HepG2 (cell line): ENCODE results near the gene PNRC1. TPM values are rescaled to one million over a fixed set of nuclear protein-coding genes. Genes with fewer than 3 reads are reported as not detected.

Source experiments
- ATAC-seq: fragments of 200-7000 bp; cut with Tn5 transposase; 3 replicates; pipeline ENCODE4 v1.9.1; 2020; ENCODE audit warnings: mild to moderate bottlenecking, moderate library complexity
- BruUV-seq: library from RNA; stranded (reverse); fragments of 400-500 nt; replicated peaks from 2 replicates; lab custom pipeline; 2021; lab: Mats Ljungman, UMichigan
- CTCF ChIA-PET: fragments of 300-600 bp; formaldehyde crosslinking; extraction: SDS; loops from one replicate; lab custom pipeline; 2021; ENCODE audit warnings: low total read pairs, inconsistent platforms, low intra/inter-chr PET ratio; lab: Yijun Ruan, JAX
- POLR2A ChIA-PET: fragments of 350-600 bp; sonication (Branson Sonifier 250); formaldehyde crosslinking; loops from one replicate; lab custom pipeline; 2020; ENCODE audit warnings: antibody characterized with exemption, inconsistent platforms; lab: Yijun Ruan, JAX
- DNase-seq: peaks from one replicate; pipeline ENCODE4 v3.0.0-alpha.2; 2015; ENCODE audit warnings: low spot score
- FAIRE-seq: peaks from 3 replicates; lab custom pipeline; 2011; peaks lifted over from hg19 to GRCh38; lab: Jason Lieb, UNC
- H2AFZ ChIP-seq: one replicate; pipeline ENCODE4 v1.6.1; 2011; ENCODE audit warnings: low read length, inconsistent platforms
- H3K27ac ChIP-seq: fragments of 300-600 bp; 3 replicates; pipeline ENCODE4 v1.8.0; 2011; ENCODE audit warnings: mixed run types, mild to moderate bottlenecking, mixed read lengths, low read length, inconsistent platforms; ENCODE audit not compliant: insufficient read depth; ENCODE audit errors: extremely low read length
- H3K27me3 ChIP-seq, 2 experiments: fragments of 200-600 bp in 1 of 2; 2 replicates in 1 of 2; 3 replicates in 1 of 2; pipeline versions ENCODE4 v1.6.0 to v1.8.0; 2011; ENCODE audit warnings: low read length in 2 of 2, mild to moderate bottlenecking in 2 of 2, moderate library complexity in 2 of 2, inconsistent platforms in 1 of 2; ENCODE audit not compliant: insufficient read depth in 2 of 2, control insufficient read depth in 1 of 2
- H3K36me3 ChIP-seq, 2 experiments: fragments of 200-600 bp in 1 of 2; replicated peaks in 1 of 2; 2 replicates in 1 of 2; 3 replicates in 1 of 2; pipeline versions ENCODE4 v1.5.1 to v1.8.0; 2011; ENCODE audit warnings: low read length in 2 of 2, inconsistent platforms in 1 of 2; ENCODE audit not compliant: insufficient read depth in 2 of 2, control insufficient read depth in 1 of 2
- H3K4me1 ChIP-seq: 2 replicates; pipeline ENCODE4 v1.5.1; 2012; ENCODE audit warnings: low read length, inconsistent platforms; ENCODE audit not compliant: insufficient read depth
- H3K4me2 ChIP-seq: 2 replicates; pipeline ENCODE4 v1.6.0; 2011; ENCODE audit warnings: low read depth, low read length, inconsistent platforms
- H3K4me3 ChIP-seq, 3 experiments: fragments of 200-600 bp in 1 of 3; sonication (generic), shearing (Covaris generic) in 1 of 3; replicated peaks in 1 of 3; 2 replicates each; pipeline ENCODE4 v1.5.1; 2011 to 2016; ENCODE audit warnings: low read length in 3 of 3, inconsistent platforms in 2 of 3, low read depth in 2 of 3, mild to moderate bottlenecking in 2 of 3, control low read depth in 1 of 3, mixed read lengths in 1 of 3; ENCODE audit not compliant: insufficient read depth in 1 of 3
- H3K79me2 ChIP-seq: one replicate; pipeline ENCODE4 v1.6.1; 2011; ENCODE audit warnings: low read length, inconsistent platforms; ENCODE audit not compliant: insufficient read depth
- H3K9ac ChIP-seq: 2 replicates; pipeline ENCODE4 v1.6.0; 2011; ENCODE audit warnings: mild to moderate bottlenecking, low read depth, low read length, inconsistent platforms; ENCODE audit not compliant: insufficient read depth
- H3K9me3 ChIP-seq: 2 replicates; pipeline ENCODE4 v1.5.1; 2012; ENCODE audit warnings: mild to moderate bottlenecking, low read length
- H4K20me1 ChIP-seq: 2 replicates; pipeline ENCODE4 v1.6.0; 2011; ENCODE audit warnings: inconsistent platforms, mild to moderate bottlenecking, low read length, moderate library complexity; ENCODE audit not compliant: insufficient read depth
- ARID2 ChIP-seq: sonication (generic); formaldehyde crosslinking; IDR thresholded peaks from 2 replicates; pipeline ENCODE4 v1.8.1; 2022; ENCODE audit warnings: mild to moderate bottlenecking, missing genetic modification reagents, borderline replicate concordance
- ARNTL ChIP-seq: sonication (generic); formaldehyde crosslinking; IDR thresholded peaks from 2 replicates; pipeline ENCODE4 v1.4.0; 2020; ENCODE audit warnings: mild to moderate bottlenecking, missing genetic modification reagents
- CBX2 ChIP-seq, 2 experiments: fragments of 200-600 bp in 1 of 2; sonication (generic); formaldehyde crosslinking in 1 of 2; IDR thresholded peaks; 2 replicates each; pipeline versions ENCODE4 v1.7.0 to v1.8.1; 2018 to 2022; ENCODE audit warnings: low read depth in 2 of 2, low read length in 1 of 2, mild to moderate bottlenecking in 1 of 2, missing genetic modification reagents in 1 of 2
- KDM4B ChIP-seq: sonication (generic); formaldehyde crosslinking; IDR thresholded peaks from 2 replicates; pipeline ENCODE4 v1.4.0; 2020; ENCODE audit warnings: missing genetic modification reagents
- KMT2A ChIP-seq: sonication (generic); formaldehyde crosslinking; IDR thresholded peaks from 2 replicates; pipeline ENCODE4 v1.4.0; 2020; ENCODE audit warnings: missing genetic modification reagents
- NCOR1 ChIP-seq: fragments of 200-600 bp; sonication (generic); IDR thresholded peaks from 2 replicates; pipeline ENCODE4 v1.7.0; 2017; ENCODE audit warnings: antibody characterized with exemption, low read length, borderline replicate concordance
- NFKB2 ChIP-seq: sonication (generic); formaldehyde crosslinking; IDR thresholded peaks from 2 replicates; pipeline ENCODE4 v1.4.0; 2020; ENCODE audit warnings: missing genetic modification reagents, borderline replicate concordance
- SMARCC2 ChIP-seq: fragments of 450-650 bp; IDR thresholded peaks from 2 replicates; pipeline ENCODE4 v1.6.1; 2017; ENCODE audit warnings: antibody characterized with exemption, mild to moderate bottlenecking
- SP4 ChIP-seq: sonication (generic); formaldehyde crosslinking; IDR thresholded peaks from 2 replicates; pipeline ENCODE4 v1.8.1; 2023; ENCODE audit warnings: mild to moderate bottlenecking, missing genetic modification reagents
- XRCC5 ChIP-seq: fragments of 200-400 bp; formaldehyde crosslinking; optimal IDR thresholded peaks from 2 replicates; pipeline ENCODE3; 2017; ENCODE audit warnings: mild to moderate bottlenecking, low read length
- ZNF10 ChIP-seq: sonication (generic); formaldehyde crosslinking; IDR thresholded peaks from 2 replicates; pipeline ENCODE4 v1.4.0; 2020; ENCODE audit warnings: mild to moderate bottlenecking, low read depth, missing genetic modification reagents, borderline replicate concordance
- ZNF512 ChIP-seq: sonication (generic); formaldehyde crosslinking; IDR thresholded peaks from 2 replicates; pipeline ENCODE4 v1.4.0; 2020; ENCODE audit warnings: mild to moderate bottlenecking, missing genetic modification reagents
- ZNF674 ChIP-seq: sonication (generic); formaldehyde crosslinking; IDR thresholded peaks from 2 replicates; pipeline ENCODE4 v1.5.0; 2020; ENCODE audit warnings: low read depth, mild to moderate bottlenecking, missing genetic modification reagents
- ZSCAN21 ChIP-seq: sonication (generic); formaldehyde crosslinking; IDR thresholded peaks from 2 replicates; pipeline ENCODE4 v1.8.0; 2022; ENCODE audit warnings: mild to moderate bottlenecking, missing genetic modification reagents, moderate library complexity, borderline replicate concordance
- ZSCAN31 ChIP-seq: sonication (generic); formaldehyde crosslinking; IDR thresholded peaks from 2 replicates; pipeline ENCODE4 v1.5.0; 2020; ENCODE audit warnings: low read depth, mild to moderate bottlenecking, missing genetic modification reagents
- WGBS: methylation state at CpG from one replicate; pipeline ENCODE4 v1.1.6; 2017; ENCODE audit warnings: low lambda C conversion rate; 5-methylcytosine and 5-hydroxymethylcytosine counted together
- in situ Hi-C: cut with HindIII; loops from 2 replicates; pipeline ENCODE4 v1.10.0; 2017; ENCODE audit warnings: low pct_unique_long_range_greater_than_20kb; ENCODE audit not compliant: extremely low pct_ligation_motif_present
- intact Hi-C: fragments of 100-400 bp; cut with micrococcal nuclease; formaldehyde crosslinking; loops from one replicate; pipeline ENCODE4 v1.10.0; 2022; ENCODE audit not compliant: unreplicated experiment
- polyA plus RNA-seq, 8 experiments: library from polyadenylated mRNA; depleted of rRNA in 3 of 8; stranded (reverse) in 7 of 8; unstranded in 1 of 8; fragments of >200 nt; fragmentation: Illumina TruSeq in 4 of 8; extraction: Trizol in 4 of 8; gene quantifications; 2 replicates each; pipeline versions ENCODE4 v1.2.1 to v1.2.3, GENCODE V29; 2011 to 2016; ENCODE audit warnings: low read depth in 4 of 8, missing spikeins in 1 of 8, mixed read lengths in 1 of 8; ENCODE audit not compliant: insufficient read depth in 1 of 8
- total RNA-seq, 5 experiments: library from RNA; depleted of rRNA; stranded (reverse); fragments of >200 nt; fragmentation: Illumina TruSeq; extraction: Trizol; gene quantifications; 2 replicates each; pipeline ENCODE4 v1.2.3, GENCODE V29; 2016; ENCODE audit warnings: low read depth in 1 of 5
- TF ChIP-seq, protein P1 (sequence below): sonication (generic); formaldehyde crosslinking; IDR thresholded peaks from one replicate; pipeline ENCODE4 v1.5.1; 2020; ENCODE audit warnings: mild to moderate bottlenecking, missing genetic modification reagents; ENCODE audit errors: not compliant biosample characterization

Gene PNRC1
- total and polyA plus RNA-seq, 2 of the 13 experiments (the other 11 are each of a cell fraction or from before 2014, with no cell fraction given), result 17.6 to 36.0 TPM

- POLR2A ChIA-PET, result interaction anchor here (2.6 kb wide), 1 partner anchor 29 kb away, joined by 15 read pairs; the partner anchor contains the start of gene PNRC1
- TF ChIP-seq NCOR1 (no peak), KMT2A (CRISPR knock-in tag) (no peak), ARID2 (no peak), ZNF674 (CRISPR knock-in tag) (no peak), ZSCAN31 (CRISPR knock-in tag) (no peak), ZNF512 (CRISPR knock-in tag) (no peak), SP4 (CRISPR knock-in tag) (no peak), ZNF10 (CRISPR knock-in tag) (no peak), XRCC5 (no peak), KDM4B (no peak), NFKB2 (CRISPR knock-in tag) (no peak), SMARCC2 (no peak), CBX2 (IDR thresholded peaks at IDR 0.05; ENCODE audit: low read depth, low read length) (no peak), CBX2 (CRISPR knock-in tag; IDR thresholded peaks at IDR 0.05; ENCODE audit: low read depth) (no peak), ARNTL (no peak), ZSCAN21 (CRISPR knock-in tag) (no peak)
- TF ChIP-seq, protein P1, sequence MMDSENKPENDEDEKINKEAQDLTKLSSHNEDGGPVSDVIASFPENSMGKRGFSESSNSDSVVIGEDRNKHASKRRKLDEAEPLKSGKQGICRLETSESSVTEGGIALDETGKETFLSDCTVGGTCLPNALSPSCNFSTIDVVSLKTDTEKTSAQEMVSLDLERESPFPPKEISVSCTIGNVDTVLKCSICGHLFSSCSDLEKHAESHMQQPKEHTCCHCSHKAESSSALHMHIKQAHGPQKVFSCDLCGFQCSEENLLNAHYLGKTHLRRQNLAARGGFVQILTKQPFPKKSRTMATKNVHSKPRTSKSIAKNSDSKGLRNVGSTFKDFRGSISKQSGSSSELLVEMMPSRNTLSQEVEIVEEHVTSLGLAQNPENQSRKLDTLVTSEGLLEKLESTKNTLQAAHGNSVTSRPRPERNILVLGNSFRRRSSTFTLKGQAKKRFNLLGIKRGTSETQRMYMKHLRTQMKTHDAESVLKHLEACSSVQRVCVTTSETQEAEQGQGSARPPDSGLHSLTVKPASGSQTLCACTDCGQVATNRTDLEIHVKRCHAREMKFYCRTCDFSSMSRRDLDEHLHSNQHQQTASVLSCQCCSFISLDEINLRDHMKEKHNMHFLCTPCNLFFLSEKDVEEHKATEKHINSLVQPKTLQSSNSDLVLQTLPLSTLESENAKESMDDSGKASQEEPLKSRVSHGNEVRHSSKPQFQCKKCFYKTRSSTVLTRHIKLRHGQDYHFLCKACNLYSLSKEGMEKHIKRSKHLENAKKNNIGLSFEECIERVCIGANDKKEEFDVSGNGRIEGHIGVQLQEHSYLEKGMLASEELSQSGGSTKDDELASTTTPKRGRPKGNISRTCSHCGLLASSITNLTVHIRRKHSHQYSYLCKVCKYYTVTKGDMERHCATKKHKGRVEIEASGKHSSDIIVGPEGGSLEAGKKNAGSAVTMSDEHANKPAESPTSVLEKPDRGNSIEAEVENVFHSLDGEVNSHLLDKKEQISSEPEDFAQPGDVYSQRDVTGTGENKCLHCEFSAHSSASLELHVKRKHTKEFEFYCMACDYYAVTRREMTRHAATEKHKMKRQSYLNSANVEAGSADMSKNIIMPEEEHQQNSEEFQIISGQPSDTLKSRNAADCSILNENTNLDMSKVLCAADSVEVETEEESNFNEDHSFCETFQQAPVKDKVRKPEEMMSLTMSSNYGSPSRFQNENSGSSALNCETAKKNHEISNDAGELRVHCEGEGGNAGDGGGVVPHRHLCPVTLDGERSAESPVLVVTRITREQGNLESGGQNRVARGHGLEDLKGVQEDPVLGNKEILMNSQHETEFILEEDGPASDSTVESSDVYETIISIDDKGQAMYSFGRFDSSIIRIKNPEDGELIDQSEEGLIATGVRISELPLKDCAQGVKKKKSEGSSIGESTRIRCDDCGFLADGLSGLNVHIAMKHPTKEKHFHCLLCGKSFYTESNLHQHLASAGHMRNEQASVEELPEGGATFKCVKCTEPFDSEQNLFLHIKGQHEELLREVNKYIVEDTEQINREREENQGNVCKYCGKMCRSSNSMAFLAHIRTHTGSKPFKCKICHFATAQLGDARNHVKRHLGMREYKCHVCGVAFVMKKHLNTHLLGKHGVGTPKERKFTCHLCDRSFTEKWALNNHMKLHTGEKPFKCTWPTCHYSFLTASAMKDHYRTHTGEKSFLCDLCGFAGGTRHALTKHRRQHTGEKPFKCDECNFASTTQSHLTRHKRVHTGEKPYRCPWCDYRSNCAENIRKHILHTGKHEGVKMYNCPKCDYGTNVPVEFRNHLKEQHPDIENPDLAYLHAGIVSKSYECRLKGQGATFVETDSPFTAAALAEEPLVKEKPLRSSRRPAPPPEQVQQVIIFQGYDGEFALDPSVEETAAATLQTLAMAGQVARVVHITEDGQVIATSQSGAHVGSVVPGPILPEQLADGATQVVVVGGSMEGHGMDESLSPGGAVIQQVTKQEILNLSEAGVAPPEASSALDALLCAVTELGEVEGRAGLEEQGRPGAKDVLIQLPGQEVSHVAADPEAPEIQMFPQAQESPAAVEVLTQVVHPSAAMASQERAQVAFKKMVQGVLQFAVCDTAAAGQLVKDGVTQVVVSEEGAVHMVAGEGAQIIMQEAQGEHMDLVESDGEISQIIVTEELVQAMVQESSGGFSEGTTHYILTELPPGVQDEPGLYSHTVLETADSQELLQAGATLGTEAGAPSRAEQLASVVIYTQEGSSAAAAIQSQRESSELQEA (CRISPR knock-in tag), result no peak
Observed at GRCh38 chr6:89051676-89052075, 28.9 kb upstream of the PNRC1 start.

More at GRCh38 chr6:89051676-89052075, 28.9 kb upstream of the PNRC1 start:
- Histone ChIP-seq H3K27me3 (0 out of 5 replicates have a peak, but pooled peaks cover 0 to 3% of the 10 kb centered on the region in 2 experiments), H3K9ac (no peak overlapping the region), H4K20me1 (no peaks in the 10 kb centered on the region), H3K27ac (no peak overlapping the region), H2AFZ (no peak overlapping the region), H3K9me3 (no peaks in the 10 kb centered on the region), H3K79me2 (no peaks in the 10 kb centered on the region), H3K4me3 (no peak overlapping the region), H3K4me1 (peaks cover 26% of the 10 kb centered on the region), H3K36me3 (no peaks in the 10 kb centered on the region), H3K4me2 (no peak overlapping the region)
- FAIRE-seq, result no peak
- intact Hi-C loops (no loop called here), in situ Hi-C loops (no loop called here)
- CTCF ChIA-PET, result no interaction called here
- no TSS peak for BruUV-seq
- no peak for ATAC-seq
- no peak for DNase-seq
- WGBS, result 33% methylated on average over 3 of the region's 3 CpGs
